GM21390 (cell line): Measurements from ENCODE around the gene DCTN2.
"Not testable (repeated sequence)": the region's sequence is repeated elsewhere in the genome, so short reads cannot be mapped to it uniquely, and the experiment has no call there.

Experiments used
- ATAC-seq: cut with Tn5 transposase; IDR thresholded peaks from one replicate; pipeline ENCODE4 v1.9.1; 2021; ENCODE audit not compliant: unreplicated experiment

The DCTN2 gene

GRCh38 chr12:57546438-57547287, at the start of gene DCTN2:
DCTN2 (minus strand) TSS chr12:57547192; CDS start chr12:57547063, 129 bp downstream.
- ATAC-seq: peak; percentile 98

GRCh38 chr12:57593187-57593586, 46.2 kb upstream of the DCTN2 start:
- no peak for ATAC-seq

- no peak for ATAC-seq
Measured at GRCh38 chr12:57592551-57593165, 45.7 kb upstream of the DCTN2 start.

GRCh38 chr12:57591782-57592325, 44.9 kb upstream of the DCTN2 start:
- ATAC-seq: peak; percentile 8

- ATAC-seq: peak; percentile 97
Measured at GRCh38 chr12:57590864-57591781, 44.1 kb upstream of the DCTN2 start, which contains the start of gene PIP4K2C. PIP4K2C (plus strand) TSS chr12:57591192; CDS start chr12:57591290, 98 bp downstream.

GRCh38 chr12:57590479-57590863, 43.5 kb upstream of the DCTN2 start:
- no peak for ATAC-seq

- not testable (repeated sequence) for ATAC-seq
Measured at GRCh38 chr12:57588951-57589610, 42.1 kb upstream of the DCTN2 start.

- ATAC-seq: no peak
Measured at GRCh38 chr12:57586832-57587429, 39.9 kb upstream of the DCTN2 start.

GRCh38 chr12:57586128-57586527, 39.1 kb upstream of the DCTN2 start:
- no peak for ATAC-seq

GRCh38 chr12:57585156-57585555, 38.2 kb upstream of the DCTN2 start:
- no peak for ATAC-seq

GRCh38 chr12:57584690-57585089, 37.7 kb upstream of the DCTN2 start:
- no peak for ATAC-seq

GRCh38 chr12:57584050-57584449, 37.1 kb upstream of the DCTN2 start:
- ATAC-seq: no peak

GRCh38 chr12:57583008-57583831, 36.2 kb upstream of the DCTN2 start:
- ATAC-seq: peak; percentile 89

- no peak for ATAC-seq
Measured at GRCh38 chr12:57582440-57582839, 35.4 kb upstream of the DCTN2 start.

GRCh38 chr12:57581802-57582201, 34.8 kb upstream of the DCTN2 start:
- ATAC-seq: no peak

- no peak for ATAC-seq
Measured at GRCh38 chr12:57580466-57580795, 33.4 kb upstream of the DCTN2 start.

- ATAC-seq: no peak
Measured at GRCh38 chr12:57579677-57580465, 32.9 kb upstream of the DCTN2 start.

GRCh38 chr12:57579011-57579410, 32.0 kb upstream of the DCTN2 start:
- ATAC-seq: no peak
